Stimulated activated effector memory CD8-positive, alpha-beta T cell treated with anti-CD3 and anti-CD28 coated beads, Interleukin-12 subunit alpha, Interleukin-12 subunit beta, amount 100 ng/mL, for 72 hours (primary cell): ENCODE results near the gene DPEP2.
"Not testable (repeated sequence)": the region's sequence is repeated elsewhere in the genome, so short reads cannot be mapped to it uniquely, and the experiment has no call there.

Experiments
- ATAC-seq: fragments of 150-1000 bp; cut with Tn5 transposase; 2 replicates; pipeline ENCODE4 v1.10.0; 2021
- DNase-seq, 2 donors: peaks; one replicate each; pipeline ENCODE4 v3.0.0; 2021 to 2022; ENCODE audit warnings: low spot score in 2 of 2
- H3K27ac Mint-ChIP-seq: one replicate; pipeline ENCODE4 v1.8.0; 2022; ENCODE audit warnings: mild to moderate bottlenecking, mixed read lengths
- H3K36me3 Mint-ChIP-seq: one replicate; pipeline ENCODE4 v1.8.0; 2022; ENCODE audit warnings: mild to moderate bottlenecking, mixed read lengths
- H3K4me1 Mint-ChIP-seq: one replicate; pipeline ENCODE4 v1.8.0; 2022; ENCODE audit warnings: mixed read lengths
- H3K4me3 Mint-ChIP-seq: one replicate; pipeline ENCODE4 v1.8.0; 2022; ENCODE audit warnings: mild to moderate bottlenecking, mixed read lengths
- H3K9me3 Mint-ChIP-seq: one replicate; pipeline ENCODE4 v1.8.0; 2022; ENCODE audit warnings: mixed read lengths

The DPEP2 gene

GRCh38 chr16:67992661-67993206, 6.5 kb downstream of the DPEP2 start:
- H3K36me3 Mint-ChIP-seq = no peaks in the 10 kb centered on the region
- peak overlapping the region; percentile 69 for H3K4me3 Mint-ChIP-seq
- DNase-seq (peak in 1 of 2 donors; percentile 59), ATAC-seq (no peak)
- H3K9me3 Mint-ChIP-seq = no peaks in the 10 kb centered on the region
- H3K4me1 Mint-ChIP-seq = peaks cover 33% of the 10 kb centered on the region
- peak overlapping the region; percentile 89 for H3K27ac Mint-ChIP-seq

GRCh38 chr16:67990018-67990386, 9.3 kb downstream of the DPEP2 start:
- Mint-ChIP-seq H3K36me3 (no peaks in the 10 kb centered on the region), H3K4me1 (peaks cover 24% of the 10 kb centered on the region), H3K4me3 (no peak overlapping the region), H3K27ac (peak overlapping the region; percentile 73), H3K9me3 (no peaks in the 10 kb centered on the region)
- DNase-seq (no peak), ATAC-seq (no peak)

- Mint-ChIP-seq H3K4me3 (no peak overlapping the region), H3K27ac (peak overlapping the region; percentile 73), H3K4me1 (peaks cover 27% of the 10 kb centered on the region), H3K36me3 (no peaks in the 10 kb centered on the region), H3K9me3 (no peaks in the 10 kb centered on the region)
- ATAC-seq = no peak
- DNase-seq = no peak
Observed at GRCh38 chr16:67989322-67990017, 9.8 kb downstream of the DPEP2 start.

GRCh38 chr16:67988675-67989074, 10.6 kb downstream of the DPEP2 start:
- no peak overlapping the region for H3K4me3 Mint-ChIP-seq
- H3K4me1 Mint-ChIP-seq = peaks cover 25% of the 10 kb centered on the region
- DNase-seq (no peak), ATAC-seq (no peak)
- H3K9me3 Mint-ChIP-seq = no peaks in the 10 kb centered on the region
- H3K27ac Mint-ChIP-seq = peak overlapping the region; percentile 82
- no peaks in the 10 kb centered on the region for H3K36me3 Mint-ChIP-seq

GRCh38 chr16:67987460-67988160, 11.7 kb downstream of the DPEP2 start:
- no peak for DNase-seq

GRCh38 chr16:67986949-67987348, 12.3 kb downstream of the DPEP2 start:
- no peak overlapping the region for H3K27ac Mint-ChIP-seq
- H3K9me3 Mint-ChIP-seq = no peaks in the 10 kb centered on the region
- H3K4me1 Mint-ChIP-seq = peaks cover 18% of the 10 kb centered on the region
- DNase-seq (no peak), ATAC-seq (no peak)
- no peaks in the 10 kb centered on the region for H3K36me3 Mint-ChIP-seq
- H3K4me3 Mint-ChIP-seq = no peak overlapping the region

More at GRCh38 chr16:67987460-67988160, 11.7 kb downstream of the DPEP2 start:
- Mint-ChIP-seq H3K4me1 (peaks cover 22% of the 10 kb centered on the region), H3K9me3 (no peaks in the 10 kb centered on the region), H3K36me3 (no peaks in the 10 kb centered on the region), H3K27ac (peak overlapping the region; percentile 82), H3K4me3 (no peak overlapping the region)
- ATAC-seq = no peak

GRCh38 chr16:67982011-67982696, 17.1 kb downstream of the DPEP2 start:
- DNase-seq (no peak), ATAC-seq (no peak)
- Mint-ChIP-seq H3K4me3 (no peak overlapping the region), H3K9me3 (no peaks in the 10 kb centered on the region), H3K4me1 (peaks cover 13% of the 10 kb centered on the region), H3K27ac (no peak overlapping the region), H3K36me3 (no peaks in the 10 kb centered on the region)

- Mint-ChIP-seq H3K27ac (no peak within 1 kb of the TSS), H3K9me3 (no peaks in the 10 kb centered on the region), H3K36me3 (no peaks in the 10 kb centered on the region), H3K4me3 (no peak within 1 kb of the TSS), H3K4me1 (peaks cover 20% of the 10 kb centered on the region)
- ATAC-seq (no peak), DNase-seq (no peak)
Observed at GRCh38 chr16:67979955-67980678, 19.2 kb downstream of the DPEP2 start, which contains the start of gene DPEP3. Gene DPEP3, minus strand, starts transcription at chr16:67980499. Its CDS starts 119 bp downstream, at chr16:67980380.

- peaks cover 7% of the 10 kb centered on the region for H3K4me1 Mint-ChIP-seq
- H3K9me3 Mint-ChIP-seq = no peaks in the 10 kb centered on the region
- H3K36me3 Mint-ChIP-seq = no peaks in the 10 kb centered on the region
- H3K27ac Mint-ChIP-seq = no peak overlapping the region
- no peak for ATAC-seq
- no peak overlapping the region for H3K4me3 Mint-ChIP-seq
- DNase-seq = no peak
Observed at GRCh38 chr16:67977469-67978227, 21.6 kb downstream of the DPEP2 start.

- ATAC-seq (peak; percentile 12), DNase-seq (no peak)
- Mint-ChIP-seq H3K9me3 (no peaks in the 10 kb centered on the region), H3K4me3 (no peak overlapping the region), H3K4me1 (peaks cover 7% of the 10 kb centered on the region), H3K27ac (no peak overlapping the region), H3K36me3 (no peaks in the 10 kb centered on the region)
Observed at GRCh38 chr16:67977005-67977404, 22.3 kb downstream of the DPEP2 start.

GRCh38 chr16:67976205-67976604, 23.1 kb downstream of the DPEP2 start:
- Mint-ChIP-seq H3K9me3 (no peaks in the 10 kb centered on the region), H3K27ac (peak overlapping the region; percentile 48), H3K36me3 (no peaks in the 10 kb centered on the region), H3K4me1 (peaks cover 7% of the 10 kb centered on the region), H3K4me3 (no peak overlapping the region)
- no peak for DNase-seq
- no peak for ATAC-seq

- H3K4me3 Mint-ChIP-seq = no peak overlapping the region
- DNase-seq = no peak
- no peaks in the 10 kb centered on the region for H3K9me3 Mint-ChIP-seq
Observed at GRCh38 chr16:67975321-67976105, 23.8 kb downstream of the DPEP2 start.

GRCh38 chr16:67972285-67972684, 27.0 kb downstream of the DPEP2 start:
- peaks cover 26% of the 10 kb centered on the region for H3K4me1 Mint-ChIP-seq
- not testable (repeated sequence) for H3K4me3 Mint-ChIP-seq, H3K36me3 Mint-ChIP-seq, H3K27ac Mint-ChIP-seq, H3K9me3 Mint-ChIP-seq, DNase-seq, ATAC-seq

More at GRCh38 chr16:67975321-67976105, 23.8 kb downstream of the DPEP2 start:
- Mint-ChIP-seq H3K36me3 (no peaks in the 10 kb centered on the region), H3K27ac (peak overlapping the region; percentile 48), H3K4me1 (peaks cover 7% of the 10 kb centered on the region)
- no peak for ATAC-seq

GRCh38 chr16:67971111-67971510, 28.2 kb downstream of the DPEP2 start:
- Mint-ChIP-seq H3K4me1 (peaks cover 36% of the 10 kb centered on the region), H3K4me3 (no peak overlapping the region), H3K36me3 (peaks cover 7% of the 10 kb centered on the region), H3K27ac (no peak overlapping the region), H3K9me3 (no peaks in the 10 kb centered on the region)
- no peak for DNase-seq
- ATAC-seq = no peak
